SU-DHL-6 (cell line): ENCODE data around the gene ADGRD1.

Source experiments
- H2AFZ ChIP-seq: fragments of 200-600 bp; sonication (generic); 2 replicates; pipeline ENCODE4 v1.6.1; 2014; ENCODE audit warnings: low read depth, mild to moderate bottlenecking, moderate library complexity, mixed read lengths, antibody characterized with exemption, low read length; ENCODE audit not compliant: severe bottlenecking
- H3F3A ChIP-seq: fragments of 200-600 bp; shearing (Covaris generic); 2 replicates; pipeline ENCODE4 v1.6.0; 2016; ENCODE audit warnings: antibody characterized with exemption, mild to moderate bottlenecking; ENCODE audit not compliant: insufficient read depth
- H3K27ac ChIP-seq: fragments of 200-600 bp; sonication (generic); 2 replicates; pipeline ENCODE4 v1.5.1; 2016; ENCODE audit warnings: low read depth, mild to moderate bottlenecking, low read length, moderate library complexity, mixed read lengths
- H3K27me3 ChIP-seq: fragments of 200-600 bp; sonication (generic), shearing (Covaris generic); 2 replicates; pipeline ENCODE4 v1.6.0; 2014; ENCODE audit warnings: mild to moderate bottlenecking, low read length
- H3K36me3 ChIP-seq: fragments of 200-600 bp; sonication (generic); 2 replicates; pipeline ENCODE4 v1.6.1; 2014; ENCODE audit warnings: mild to moderate bottlenecking, low read length, mixed read lengths
- H3K4me2 ChIP-seq: fragments of 300-600, 200-600 bp; shearing (Covaris generic), sonication (generic); 2 replicates; pipeline ENCODE4 v1.6.0; 2014; ENCODE audit warnings: low read length, low read depth, mild to moderate bottlenecking; ENCODE audit not compliant: poor library complexity, severe bottlenecking
- H3K4me3 ChIP-seq: fragments of 200-600 bp; sonication (generic); 2 replicates; pipeline ENCODE4 v1.5.1; 2014; ENCODE audit warnings: antibody characterized with exemption, low read length, mild to moderate bottlenecking, mixed read lengths; ENCODE audit not compliant: insufficient read depth, poor library complexity, severe bottlenecking
- H3K79me2 ChIP-seq: fragments of 200-600 bp; sonication (generic); 2 replicates; pipeline ENCODE4 v1.6.1; 2014; ENCODE audit warnings: mild to moderate bottlenecking, low read length, moderate library complexity; ENCODE audit not compliant: insufficient read depth
- H3K9ac ChIP-seq: fragments of 200-600 bp; sonication (generic); 2 replicates; pipeline ENCODE4 v1.7.0; 2014; ENCODE audit warnings: mild to moderate bottlenecking, low read length
- H3K9me2 ChIP-seq: fragments of 200-600 bp; sonication (generic); replicated peaks from 2 replicates; pipeline ENCODE4 v1.6.1; 2014; ENCODE audit warnings: low read length; ENCODE audit not compliant: insufficient read depth
- H3K9me3 ChIP-seq: fragments of 200-600 bp; sonication (generic); 2 replicates; pipeline ENCODE4 v1.6.1; 2014; ENCODE audit warnings: low read length, mixed read lengths; ENCODE audit not compliant: insufficient read depth
- H4K20me1 ChIP-seq: fragments of 200-600 bp; sonication (generic); 2 replicates; pipeline ENCODE4 v1.6.1; 2014; ENCODE audit warnings: low read depth, mild to moderate bottlenecking, antibody characterized with exemption, low read length, moderate library complexity, mixed read lengths
- EZH2phosphoT487 ChIP-seq: fragments of 200-600 bp; sonication (generic), shearing (Covaris generic); conservative IDR thresholded peaks from 2 replicates; pipeline ENCODE4 v1.6.1; 2018; ENCODE audit warnings: mild to moderate bottlenecking, antibody characterized with exemption, low read length, moderate library complexity, mixed read lengths
- TF ChIP-seq, protein P1 (sequence below): fragments of 200-600 bp; sonication (generic); IDR thresholded peaks from one replicate; pipeline ENCODE4 v1.5.1; 2017; ENCODE audit warnings: antibody characterized with exemption, mild to moderate bottlenecking, low read length, moderate library complexity; ENCODE audit not compliant: insufficient read depth, poor library complexity, severe bottlenecking

ADGRD1 gene

DNA sequence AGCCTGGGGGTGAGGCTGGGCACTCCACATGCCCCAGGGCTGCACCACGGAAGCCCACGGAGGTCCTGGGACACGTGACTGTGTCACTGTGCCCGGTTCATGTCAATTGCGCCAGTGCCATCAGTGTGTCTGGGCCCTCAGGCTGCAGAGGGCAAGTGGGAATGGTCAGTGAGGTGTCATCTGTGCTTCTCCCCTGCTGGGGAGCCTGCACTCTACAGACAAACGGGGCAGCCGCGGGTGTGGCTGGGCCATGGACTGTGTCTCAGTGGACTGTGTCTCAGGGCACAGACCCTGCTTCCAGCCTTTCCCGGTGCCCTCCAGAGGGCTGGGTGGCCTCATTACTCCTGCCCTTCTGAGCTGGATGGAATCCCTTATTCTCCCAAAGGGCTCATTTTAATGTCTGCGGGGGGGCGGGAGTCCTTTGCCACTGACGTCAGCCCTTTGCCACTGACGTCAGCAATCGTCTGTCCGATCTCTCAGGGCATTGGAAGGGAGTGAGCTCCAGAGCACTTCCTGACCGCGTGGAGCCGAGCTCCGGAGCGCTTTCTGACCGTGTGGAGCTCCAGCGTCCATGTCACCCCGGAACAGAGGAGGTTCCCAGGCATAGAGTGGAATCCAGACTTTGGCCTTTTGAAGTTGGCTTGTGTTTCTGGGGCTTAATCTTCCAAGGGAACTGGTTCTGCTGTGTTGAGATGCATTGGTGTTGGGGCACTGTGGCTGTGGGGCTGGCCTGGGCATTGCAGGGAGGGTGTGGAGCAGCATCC lies 72.4 kb downstream of the ADGRD1 start:
- Histone ChIP-seq H3K9ac (no peak overlapping the region), H3K36me3 (no peaks in the 10 kb centered on the region), H3K4me2 (no peak overlapping the region), H3K4me3 (no peak overlapping the region), H3K9me3 (no peaks in the 10 kb centered on the region), H3K27ac (no peak overlapping the region), H3K27me3 (no peaks in the 10 kb centered on the region), H2AFZ (no peak overlapping the region), H3F3A (no peaks in the 10 kb centered on the region), H3K9me2 (no peaks in the 10 kb centered on the region), H4K20me1 (no peaks in the 10 kb centered on the region), H3K79me2 (no peaks in the 10 kb centered on the region)
- TF ChIP-seq, protein P1, sequence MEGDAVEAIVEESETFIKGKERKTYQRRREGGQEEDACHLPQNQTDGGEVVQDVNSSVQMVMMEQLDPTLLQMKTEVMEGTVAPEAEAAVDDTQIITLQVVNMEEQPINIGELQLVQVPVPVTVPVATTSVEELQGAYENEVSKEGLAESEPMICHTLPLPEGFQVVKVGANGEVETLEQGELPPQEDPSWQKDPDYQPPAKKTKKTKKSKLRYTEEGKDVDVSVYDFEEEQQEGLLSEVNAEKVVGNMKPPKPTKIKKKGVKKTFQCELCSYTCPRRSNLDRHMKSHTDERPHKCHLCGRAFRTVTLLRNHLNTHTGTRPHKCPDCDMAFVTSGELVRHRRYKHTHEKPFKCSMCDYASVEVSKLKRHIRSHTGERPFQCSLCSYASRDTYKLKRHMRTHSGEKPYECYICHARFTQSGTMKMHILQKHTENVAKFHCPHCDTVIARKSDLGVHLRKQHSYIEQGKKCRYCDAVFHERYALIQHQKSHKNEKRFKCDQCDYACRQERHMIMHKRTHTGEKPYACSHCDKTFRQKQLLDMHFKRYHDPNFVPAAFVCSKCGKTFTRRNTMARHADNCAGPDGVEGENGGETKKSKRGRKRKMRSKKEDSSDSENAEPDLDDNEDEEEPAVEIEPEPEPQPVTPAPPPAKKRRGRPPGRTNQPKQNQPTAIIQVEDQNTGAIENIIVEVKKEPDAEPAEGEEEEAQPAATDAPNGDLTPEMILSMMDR: no peak
- no peak for TF ChIP-seq EZH2phosphoT487

DNA sequence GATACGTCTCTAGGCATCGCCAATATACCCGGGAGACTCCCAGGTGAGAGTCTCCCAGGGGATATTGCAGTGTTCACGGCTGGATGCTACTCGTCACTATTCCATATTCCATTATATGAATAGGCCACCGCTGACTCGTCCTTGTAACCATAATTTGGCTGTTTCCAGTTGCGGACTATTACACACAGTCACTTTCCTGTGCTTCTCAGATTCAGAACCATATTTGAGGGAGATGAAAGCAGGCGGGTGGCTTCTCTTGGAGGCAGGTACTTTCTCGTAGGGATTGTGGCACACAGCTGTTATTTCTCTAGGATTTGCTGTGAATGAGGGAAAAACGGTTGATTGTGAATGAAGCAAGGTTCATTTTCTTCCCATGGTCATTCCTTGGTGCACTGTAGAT lies 73.0 kb downstream of the ADGRD1 start:
- TF ChIP-seq, protein P1: no peak
- no peak for TF ChIP-seq EZH2phosphoT487
- Histone ChIP-seq H3K9ac (no peak overlapping the region), H3K9me2 (no peaks in the 10 kb centered on the region), H3F3A (no peaks in the 10 kb centered on the region), H3K79me2 (no peaks in the 10 kb centered on the region), H3K36me3 (no peaks in the 10 kb centered on the region), H3K27me3 (no peaks in the 10 kb centered on the region), H2AFZ (no peak overlapping the region), H3K4me3 (no peak overlapping the region), H3K9me3 (no peaks in the 10 kb centered on the region), H3K27ac (no peak overlapping the region), H3K4me2 (no peak overlapping the region), H4K20me1 (no peaks in the 10 kb centered on the region)

DNA sequence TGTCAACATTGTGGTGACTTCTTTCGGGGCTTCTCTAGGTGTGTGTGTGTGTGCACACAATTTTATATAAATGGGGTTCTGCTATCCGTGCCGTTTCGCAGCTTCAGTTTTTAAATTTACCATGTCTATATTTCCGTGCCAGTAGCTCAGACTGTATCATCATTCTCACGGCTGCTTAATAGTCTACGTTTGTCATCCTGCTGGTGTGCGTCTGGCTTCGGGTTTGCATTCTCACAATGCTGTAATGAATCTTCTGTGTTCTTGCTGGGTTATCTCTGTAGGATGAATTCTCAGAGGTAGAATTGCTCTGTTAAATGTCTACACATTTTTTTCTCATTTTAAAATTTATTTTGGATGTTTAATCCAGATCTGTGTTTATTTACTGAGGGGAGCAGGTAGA lies 73.6 kb downstream of the ADGRD1 start:
- H3K27me3 ChIP-seq: no peaks in the 10 kb centered on the region
- no peak overlapping the region for H3K4me3 ChIP-seq
- H3K4me2 ChIP-seq: no peak overlapping the region
- H2AFZ ChIP-seq: no peak overlapping the region
- no peak for TF ChIP-seq EZH2phosphoT487
- TF ChIP-seq, protein P1: no peak
- H4K20me1 ChIP-seq: no peaks in the 10 kb centered on the region
- H3F3A ChIP-seq: no peaks in the 10 kb centered on the region
- no peaks in the 10 kb centered on the region for H3K9me2 ChIP-seq
- H3K36me3 ChIP-seq: no peaks in the 10 kb centered on the region
- no peak overlapping the region for H3K9ac ChIP-seq
- no peak overlapping the region for H3K27ac ChIP-seq
- H3K79me2 ChIP-seq: no peaks in the 10 kb centered on the region
- H3K9me3 ChIP-seq: no peaks in the 10 kb centered on the region
